CD4-positive, alpha-beta T cell treated with Interleukin-4 for 1 hour (primary cell): ENCODE measurements around the gene ZNF253.
"Not testable (repeated sequence)": the region's sequence is repeated elsewhere in the genome, so short reads cannot be mapped to it uniquely, and the experiment has no call there.

Experiments used
- DNase-seq, 2 donors: peaks; one replicate each; pipeline ENCODE4 v3.0.0-alpha.2; 2020 to 2022

The ZNF253 gene

DNA sequence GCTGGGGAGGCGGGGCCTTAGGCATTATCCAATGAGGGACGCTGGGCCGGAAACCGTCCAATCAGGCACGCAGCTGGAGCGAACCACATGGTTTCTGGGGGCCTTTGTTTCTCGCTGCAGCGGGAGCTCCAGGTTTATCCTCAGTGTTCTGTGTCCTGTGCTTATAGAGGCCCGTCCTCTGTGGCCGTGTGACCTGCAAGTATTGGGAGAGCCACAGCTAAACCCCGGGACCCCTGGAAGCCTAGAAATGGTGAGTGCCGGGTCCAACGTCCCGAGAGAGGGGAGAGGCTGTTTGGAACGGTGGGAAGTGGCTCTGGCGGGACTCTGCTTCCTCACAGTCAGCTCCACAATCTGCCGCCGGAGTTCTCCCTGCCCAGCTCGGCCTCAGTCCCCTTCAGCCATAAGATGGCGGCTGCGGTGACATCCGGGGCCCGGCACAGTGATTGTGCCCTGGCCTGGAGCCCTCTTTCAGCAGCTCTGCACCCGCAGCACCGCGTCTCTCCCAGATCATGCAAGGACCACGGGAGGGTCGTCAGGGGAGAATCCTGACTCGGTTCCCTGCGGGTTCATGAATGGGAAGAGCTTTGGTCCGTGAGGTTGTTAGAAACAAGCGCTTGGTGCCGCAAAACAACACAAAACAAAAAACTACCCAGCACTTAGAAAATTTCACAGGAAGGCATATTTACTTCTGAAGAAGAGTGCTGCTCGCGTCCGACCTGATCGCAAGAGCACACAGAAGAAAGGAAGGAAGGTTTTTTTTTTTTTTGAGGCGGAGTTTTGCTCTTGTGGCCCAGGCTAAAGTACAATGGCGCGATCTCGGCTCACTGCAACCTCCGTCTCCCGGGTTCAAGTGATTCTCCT lies at the start of gene ZNF253:
Gene ZNF253, plus strand, starts transcription at position 133 of the 861 bp plus-strand sequence. Its CDS starts 115 bp downstream, at position 248.
- peak; percentile 94 for DNase-seq

DNA sequence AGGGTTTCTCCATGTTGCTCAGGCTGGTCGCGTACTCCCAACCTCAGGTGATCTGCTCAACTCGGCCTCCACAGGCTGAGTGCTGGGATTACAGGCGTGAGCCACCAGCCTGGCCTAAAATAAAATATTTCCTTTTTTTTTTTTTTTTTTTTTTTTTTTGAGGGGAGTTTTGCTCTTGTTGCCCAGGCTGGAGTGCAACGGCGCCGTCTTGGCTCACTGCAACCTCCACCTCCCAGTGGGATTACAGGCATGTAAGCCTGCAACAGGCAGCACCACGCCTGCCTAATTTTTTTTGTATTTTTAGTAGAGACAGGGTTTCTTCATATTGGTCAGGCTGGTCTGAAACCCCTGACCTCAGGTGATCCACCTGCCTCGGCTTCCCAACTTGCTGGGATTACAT lies 49.0 kb upstream of the ZNF253 start:
- no peak for DNase-seq

DNA sequence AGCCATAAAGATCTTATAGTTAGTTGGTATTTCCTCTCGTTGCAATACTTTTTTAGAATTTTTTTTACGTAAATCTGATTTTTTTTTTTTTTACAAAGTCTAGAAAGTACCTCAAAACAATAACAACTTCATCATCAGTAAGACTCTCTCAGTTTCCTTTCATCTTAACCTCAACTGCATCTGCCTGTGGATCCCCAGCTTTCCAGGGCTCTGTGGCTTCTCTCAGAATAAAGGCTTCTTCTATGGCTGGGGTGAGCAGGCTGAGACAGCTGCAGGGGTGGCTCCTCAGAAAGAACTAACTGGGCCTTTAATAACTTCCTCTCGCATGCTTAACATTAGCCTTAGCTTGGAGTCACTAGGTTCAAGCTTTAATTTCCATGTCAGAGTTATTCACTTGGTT lies 48.3 kb upstream of the ZNF253 start:
- peak; percentile 78 for DNase-seq

GRCh38 chr19:19820774-19821320 lies 44.8 kb upstream of the ZNF253 start:
- peak; percentile 40 to 50 for DNase-seq

DNA sequence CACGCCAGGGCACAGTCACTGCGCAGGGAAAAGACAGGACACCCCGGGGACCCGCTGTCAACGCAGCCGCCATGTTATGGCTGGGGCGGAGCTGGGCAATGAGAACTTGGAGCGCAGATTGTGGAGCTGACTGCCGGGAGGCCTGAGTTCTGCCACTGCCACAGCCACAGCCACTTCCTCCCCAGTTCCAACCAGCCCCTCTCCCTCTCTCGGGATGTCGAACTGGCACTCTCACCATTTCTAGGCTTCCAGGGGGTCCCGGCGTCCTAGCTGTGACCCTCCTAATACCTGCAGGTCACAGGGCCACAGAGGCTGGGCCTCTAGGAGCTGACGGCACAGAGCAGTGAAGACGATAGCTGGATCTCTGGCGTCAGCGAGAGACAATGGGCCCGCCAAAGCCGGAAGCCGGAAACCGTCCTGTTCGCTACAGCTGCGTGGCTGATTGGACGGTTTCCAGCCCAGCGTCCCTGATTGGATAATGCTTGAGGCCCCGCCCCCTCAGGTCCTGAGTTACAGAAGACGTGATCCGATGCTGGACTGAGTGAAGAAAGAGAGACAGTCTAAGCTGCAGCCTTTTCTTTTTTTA lies 44.2 kb upstream of the ZNF253 start, which contains the start of gene ZNF506:
Gene ZNF506, minus strand, starts transcription at position 385 of the 586 bp plus-strand sequence. Its CDS starts 147 bp downstream, at position 238.
- peak; percentile 97 to 98 for DNase-seq

GRCh38 chr19:19821976-19822375 lies 43.7 kb upstream of the ZNF253 start:
- not testable (repeated sequence) for DNase-seq

DNA sequence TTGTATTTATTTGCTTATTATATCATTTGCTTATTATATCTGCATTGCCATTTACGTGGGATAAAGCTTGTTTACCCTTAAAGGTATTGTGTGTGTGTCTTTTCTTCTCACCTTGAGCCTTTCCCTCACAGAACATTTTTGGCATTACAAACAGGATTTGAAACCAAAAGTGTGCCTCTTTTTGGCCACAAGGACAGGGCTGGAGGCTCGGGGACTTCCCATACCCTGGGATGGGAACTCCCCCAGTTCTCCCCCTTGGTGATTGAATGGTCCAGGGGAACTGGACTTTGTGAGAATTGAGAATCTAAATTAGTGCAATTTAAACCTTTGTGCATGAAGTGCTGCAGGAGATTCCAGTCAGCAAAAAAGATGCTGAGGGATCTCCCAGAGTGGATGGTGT lies 41.8 kb upstream of the ZNF253 start:
- no peak for DNase-seq

DNA sequence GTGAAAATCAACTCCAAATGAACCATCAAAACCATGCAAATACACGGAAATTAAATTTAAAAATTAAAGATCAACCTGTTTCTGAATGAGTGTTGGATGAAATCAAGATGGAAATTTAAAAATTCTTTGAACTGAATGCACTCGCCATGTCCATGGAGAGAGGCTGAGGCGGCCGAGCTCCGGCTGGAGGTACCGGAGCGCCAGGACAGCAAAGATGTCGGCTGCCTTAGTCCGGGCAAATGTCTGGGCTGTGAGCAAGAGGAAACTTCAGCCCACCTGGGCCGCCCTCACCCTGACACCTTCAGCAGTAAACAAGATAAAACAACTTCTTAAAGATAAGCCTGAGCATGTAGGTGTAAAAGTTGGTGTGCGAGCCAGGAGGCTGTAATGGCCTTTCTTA lies 38.8 kb upstream of the ZNF253 start:
- DNase-seq, result no peak

DNA sequence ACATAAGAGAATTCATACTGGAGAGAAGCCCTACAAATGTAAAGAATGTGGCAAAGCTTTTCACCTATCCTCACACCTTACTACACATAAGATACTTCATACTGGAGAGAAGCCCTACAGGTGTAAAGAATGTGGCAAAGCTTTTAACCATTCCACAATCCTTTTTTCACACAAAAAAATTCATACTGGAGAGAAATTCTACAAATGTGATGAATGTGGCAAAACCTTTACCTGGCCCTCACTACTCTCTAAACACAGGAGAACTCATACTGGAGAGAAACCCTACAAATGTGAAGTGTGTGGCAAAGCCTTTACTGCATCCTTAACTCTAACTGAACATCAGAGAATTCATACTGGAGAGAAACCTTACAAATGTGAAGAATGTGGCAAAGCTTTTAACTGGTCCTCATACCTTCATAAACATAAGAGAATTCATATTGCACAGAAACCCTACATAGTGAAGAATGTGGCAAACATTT lies 30.1 kb upstream of the ZNF253 start:
- no peak for DNase-seq

DNA sequence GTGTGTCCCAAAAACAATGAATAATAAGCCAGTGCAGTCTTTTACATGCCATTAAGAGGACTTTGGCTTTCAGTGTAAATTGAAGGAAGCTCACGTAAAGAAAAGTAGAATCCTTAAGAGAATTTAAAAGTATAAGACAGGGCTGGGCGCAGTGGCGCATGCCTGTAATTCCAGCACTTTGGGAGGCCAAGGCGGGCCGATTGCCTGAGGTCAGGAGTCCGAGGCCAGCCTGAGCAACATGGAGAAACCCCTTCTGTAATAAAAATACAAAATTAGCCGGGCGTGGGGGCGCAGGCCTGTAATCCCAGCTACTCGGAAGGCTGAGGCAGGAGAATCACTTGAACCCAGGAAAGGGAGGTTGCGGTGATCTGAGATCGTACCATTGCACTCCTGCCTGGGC lies 17.9 kb upstream of the ZNF253 start:
- DNase-seq, result no peak

DNA sequence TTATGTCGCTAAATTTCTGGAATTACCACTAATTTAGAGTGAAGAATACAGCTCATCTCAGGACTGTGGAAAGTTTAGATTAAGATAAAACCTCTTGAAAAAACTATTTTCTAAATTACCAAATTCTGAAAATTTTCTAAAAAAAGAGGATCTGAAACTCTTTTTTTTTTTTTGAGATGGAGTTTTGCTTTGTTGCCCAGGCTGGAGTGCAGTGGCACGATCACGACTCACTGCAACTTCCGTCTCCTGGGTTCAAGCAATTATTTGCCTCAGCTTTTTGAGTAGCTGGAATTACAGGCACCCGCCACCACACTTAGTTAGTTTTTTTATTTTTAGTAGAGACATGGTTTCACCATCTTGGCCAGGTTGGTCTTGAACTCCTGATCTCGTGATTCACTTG lies 16.6 kb upstream of the ZNF253 start:
- DNase-seq, result no peak

- not testable (repeated sequence) for DNase-seq
These were observed 13.9 kb upstream of the ZNF253 start for GRCh38 chr19:19851740-19852139.

DNA sequence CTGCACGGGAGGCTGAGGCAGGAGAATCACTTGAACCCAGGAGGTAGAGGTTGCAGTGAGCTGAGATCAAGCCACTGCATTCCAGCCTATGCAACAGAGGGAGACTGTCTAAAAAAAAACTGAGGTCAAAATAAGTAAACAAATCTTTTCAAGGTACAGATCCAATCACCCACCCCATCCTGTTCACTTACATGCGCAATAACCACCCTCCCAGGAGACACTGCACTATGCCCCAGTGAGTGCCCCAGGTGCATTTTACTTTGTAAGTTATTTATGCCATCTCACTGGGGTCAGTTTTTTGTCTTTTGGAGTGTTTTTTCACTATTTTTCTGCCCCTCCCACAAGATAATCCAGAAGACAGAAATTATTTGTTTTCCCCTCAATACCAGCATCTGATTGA lies 6.9 kb upstream of the ZNF253 start:
- DNase-seq, result no peak

DNA sequence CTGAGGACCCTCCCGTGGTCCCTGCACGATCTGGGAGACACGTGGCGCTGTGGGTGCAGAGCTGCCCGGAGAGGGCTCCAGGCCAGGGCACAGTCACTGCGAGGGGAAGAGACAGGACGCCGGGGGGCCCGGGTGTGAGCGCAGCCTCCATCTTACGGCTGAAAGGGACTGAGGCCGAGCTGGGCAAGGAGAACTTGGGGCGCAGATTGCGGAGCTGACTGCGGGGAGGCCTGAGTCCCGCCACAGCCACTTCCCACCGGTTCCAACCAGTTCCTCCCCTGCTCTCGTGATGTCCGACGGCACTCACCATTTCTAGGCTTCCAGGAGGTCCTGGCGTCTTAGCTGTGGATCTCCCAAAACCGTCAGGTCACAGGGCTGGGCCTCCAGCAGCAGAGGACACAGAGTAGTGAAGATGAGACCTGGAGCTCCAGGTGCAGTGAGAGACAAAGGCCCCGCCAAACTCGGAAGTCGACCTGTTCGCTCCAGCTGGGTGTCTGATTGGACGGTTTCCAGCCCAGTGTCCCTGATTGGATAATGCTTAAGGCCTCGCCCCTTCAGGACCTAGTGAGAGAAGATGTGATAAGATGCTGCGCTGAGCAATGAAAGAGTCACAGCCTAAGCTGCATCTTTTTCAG lies 4.8 kb upstream of the ZNF253 start:
- DNase-seq, result peak; percentile 66 to 82

- peak; percentile 75 to 76 for DNase-seq
These were observed 1.0 kb downstream of the ZNF253 start for GRCh38 chr19:19866611-19867248.

GRCh38 chr19:19870086-19870485 lies 4.4 kb downstream of the ZNF253 start:
- DNase-seq, result not testable (repeated sequence)

- no peak for DNase-seq
These were observed 6.2 kb downstream of the ZNF253 start for GRCh38 chr19:19871932-19872331.

DNA sequence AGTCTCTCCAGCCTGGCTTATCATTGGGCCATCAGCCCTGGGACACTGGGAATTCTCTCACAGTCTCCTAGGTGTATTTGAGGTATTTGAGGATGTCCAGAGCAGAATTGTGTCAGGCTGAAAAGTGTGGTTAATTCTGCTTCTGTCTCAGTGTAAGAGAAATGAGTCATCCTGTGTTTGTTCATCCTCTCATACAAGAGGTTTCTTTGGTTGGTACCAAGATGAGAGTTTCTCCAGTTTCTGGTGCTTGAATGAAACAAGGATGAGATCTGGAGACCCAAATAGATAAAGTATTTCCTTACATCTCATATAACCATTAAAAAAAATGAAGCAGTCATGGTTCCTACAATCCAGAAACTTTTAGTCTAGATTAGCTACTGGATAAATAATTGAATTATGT lies 7.7 kb downstream of the ZNF253 start:
- DNase-seq, result no peak

GRCh38 chr19:19877724-19878123 lies 12.0 kb downstream of the ZNF253 start:
- DNase-seq, result no peak

- no peak for DNase-seq
These were observed 18.9 kb downstream of the ZNF253 start for GRCh38 chr19:19884583-19884982.

DNA sequence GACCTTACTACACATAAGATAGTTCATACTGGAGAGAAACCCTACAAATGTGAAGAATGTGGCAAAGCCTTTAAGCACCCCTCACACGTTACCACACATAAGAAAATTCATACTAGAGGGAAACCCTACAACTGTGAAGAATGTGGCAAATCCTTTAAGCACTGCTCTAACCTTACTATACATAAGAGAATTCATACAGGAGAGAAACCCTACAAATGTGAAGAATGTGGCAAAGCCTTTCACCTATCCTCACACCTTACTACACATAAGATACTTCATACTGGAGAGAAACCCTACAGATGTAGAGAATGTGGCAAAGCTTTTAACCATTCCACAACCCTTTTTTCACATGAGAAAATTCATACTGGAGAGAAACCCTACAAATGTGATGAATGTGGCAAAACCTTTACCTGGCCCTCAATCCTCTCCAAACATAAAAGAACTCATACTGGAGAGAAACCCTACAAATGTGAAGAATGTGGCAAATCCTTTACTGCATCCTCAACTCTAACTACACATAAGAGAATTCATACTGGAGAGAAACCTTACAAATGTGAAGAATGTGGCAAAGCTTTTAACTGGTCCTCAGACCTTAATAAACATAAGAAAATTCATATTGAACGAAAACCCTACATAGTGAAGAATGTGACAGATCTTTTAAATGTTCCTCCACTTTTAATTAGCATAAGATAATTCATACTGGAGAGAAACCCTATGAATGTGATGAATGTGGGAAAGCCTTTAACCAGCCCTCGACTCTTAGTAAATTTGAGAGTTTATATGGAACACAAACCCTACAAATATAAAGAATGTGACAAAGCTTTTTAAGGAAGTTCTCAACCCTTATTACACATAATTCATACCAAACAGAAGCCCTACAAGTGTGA lies 26.6 kb downstream of the ZNF253 start:
- not testable (repeated sequence) for DNase-seq
